Muscle of leg (tissue), 11 donors: ENCODE results near the gene SEC14L1. TPM values are rescaled to one million over a fixed set of nuclear protein-coding genes. Genes with fewer than 3 reads are reported as not detected.
"Not testable (repeated sequence)": the region's sequence is repeated elsewhere in the genome, so short reads cannot be mapped to it uniquely, and the experiment has no call there.

Experiments used
- DNase-seq: peaks from one replicate; pipeline ENCODE4 v3.0.0; 2013
- H3K27ac ChIP-seq: one replicate; pipeline ENCODE4 v1.5.1; 2013; ENCODE audit warnings: mild to moderate bottlenecking, low read length, control low read depth
- H3K27me3 ChIP-seq: one replicate; pipeline ENCODE4 v1.6.1; 2013; ENCODE audit warnings: low read length; ENCODE audit not compliant: control insufficient read depth, insufficient read depth
- H3K36me3 ChIP-seq: one replicate; pipeline ENCODE4 v1.6.1; 2013; ENCODE audit warnings: low read length; ENCODE audit not compliant: control insufficient read depth, insufficient read depth
- H3K4me1 ChIP-seq: one replicate; pipeline ENCODE4 v1.6.1; 2013; ENCODE audit warnings: low read length; ENCODE audit not compliant: control insufficient read depth, insufficient read depth
- H3K4me3 ChIP-seq: one replicate; pipeline ENCODE4 v1.5.1; 2013; ENCODE audit warnings: low read length, control low read depth
- H3K9me3 ChIP-seq: replicated peaks from 2 replicates; pipeline ENCODE4 v1.6.1; 2013; ENCODE audit warnings: low read depth, low read length; ENCODE audit not compliant: control insufficient read depth
- WGBS: methylation state at CpG from one replicate; pipeline ENCODE4 v1.1.5; 2013; ENCODE audit warnings: missing lambda C conversion rate; ENCODE audit not compliant: insufficient coverage; 5-methylcytosine and 5-hydroxymethylcytosine counted together
- polyA plus RNA-seq, 8 donors: library from polyadenylated mRNA; unstranded; fragments of 120-200 nt; gene quantifications; one replicate each; pipeline versions ENCODE4 v1.2.1 to v1.2.3, GENCODE V29; 2013; ENCODE audit warnings: inconsistent platforms in 1 of 8, low replicate concordance in 1 of 8; ENCODE audit not compliant: insufficient read length in 8 of 8, insufficient read depth in 1 of 8
- total RNA-seq: library from RNA; stranded (reverse); fragments of 120-200 nt; gene quantifications from one replicate; pipeline ENCODE4 v1.2.4, GENCODE V29; 2013

The SEC14L1 gene
- total and polyA plus RNA-seq, 9 donors = 41.3 to 93.4 (median 82.4) TPM

GRCh38 chr17:77148077-77148939 is 7.5 kb downstream of the SEC14L1 start:
- no peak for DNase-seq
- H3K27ac ChIP-seq = peak overlapping the region; percentile 71
- 66% methylated on average over 14 of the region's 15 CpGs for WGBS
- peaks cover 46% of the 10 kb centered on the region for H3K36me3 ChIP-seq
- H3K4me3 ChIP-seq = no peak overlapping the region
- H3K27me3 ChIP-seq = no peaks in the 10 kb centered on the region
- peaks cover 59% of the 10 kb centered on the region for H3K4me1 ChIP-seq
- no peaks in the 10 kb centered on the region for H3K9me3 ChIP-seq

GRCh38 chr17:77148940-77149510 is 8.3 kb downstream of the SEC14L1 start:
- Histone ChIP-seq H3K9me3 (no peaks in the 10 kb centered on the region), H3K4me3 (no peak overlapping the region), H3K4me1 (peaks cover 66% of the 10 kb centered on the region), H3K27ac (peak overlapping the region; percentile 71), H3K27me3 (no peaks in the 10 kb centered on the region), H3K36me3 (peaks cover 41% of the 10 kb centered on the region)
- 64% methylated on average over 6 of the region's 10 CpGs for WGBS
- no peak for DNase-seq

- H3K9me3 ChIP-seq = no peaks in the 10 kb centered on the region
- H3K27ac ChIP-seq = no peak overlapping the region
- no peak for DNase-seq
- peaks cover 30% of the 10 kb centered on the region for H3K36me3 ChIP-seq
- H3K27me3 ChIP-seq = no peaks in the 10 kb centered on the region
- H3K4me3 ChIP-seq = no peak overlapping the region
- H3K4me1 ChIP-seq = peaks cover 74% of the 10 kb centered on the region
- 100% methylated on average over 2 of the region's 5 CpGs for WGBS
Observed at GRCh38 chr17:77150196-77150595, 9.4 kb downstream of the SEC14L1 start.

GRCh38 chr17:77151186-77151585 is 10.4 kb downstream of the SEC14L1 start:
- H3K36me3 ChIP-seq = peaks cover 32% of the 10 kb centered on the region
- WGBS = 0% methylated on average over 2 of the region's 7 CpGs
- no peaks in the 10 kb centered on the region for H3K9me3 ChIP-seq
- H3K27ac ChIP-seq = peak overlapping the region; percentile 40
- peaks cover 74% of the 10 kb centered on the region for H3K4me1 ChIP-seq
- H3K4me3 ChIP-seq = no peak overlapping the region
- H3K27me3 ChIP-seq = no peaks in the 10 kb centered on the region
- DNase-seq = peak; percentile 86

- Histone ChIP-seq H3K27ac (peak overlapping the region; percentile 54), H3K4me1 (peaks cover 74% of the 10 kb centered on the region), H3K36me3 (peaks cover 29% of the 10 kb centered on the region)
- WGBS = 100% methylated on average over 1 of the region's 6 CpGs
- not testable (repeated sequence) for H3K9me3 ChIP-seq, H3K4me3 ChIP-seq, H3K27me3 ChIP-seq, DNase-seq
Observed at GRCh38 chr17:77152056-77152455, 11.3 kb downstream of the SEC14L1 start.

- DNase-seq = peak; percentile 70
- H3K36me3 ChIP-seq = peaks cover 21% of the 10 kb centered on the region
- H3K4me3 ChIP-seq = no peak overlapping the region
- 42% methylated on average over 1 of the region's 1 CpG for WGBS
- no peaks in the 10 kb centered on the region for H3K27me3 ChIP-seq
- H3K27ac ChIP-seq = peak overlapping the region; percentile 72
- H3K9me3 ChIP-seq = no peaks in the 10 kb centered on the region
- H3K4me1 ChIP-seq = peaks cover 70% of the 10 kb centered on the region
Observed at GRCh38 chr17:77153472-77153871, 12.7 kb downstream of the SEC14L1 start.

GRCh38 chr17:77153999-77154586 is 13.3 kb downstream of the SEC14L1 start:
- Histone ChIP-seq H3K36me3 (peaks cover 15% of the 10 kb centered on the region), H3K27me3 (no peaks in the 10 kb centered on the region), H3K9me3 (no peaks in the 10 kb centered on the region), H3K4me1 (peaks cover 64% of the 10 kb centered on the region), H3K4me3 (no peak overlapping the region), H3K27ac (peak overlapping the region; percentile 72)
- DNase-seq = no peak
- 60% methylated on average over 5 of the region's 8 CpGs for WGBS

- Histone ChIP-seq H3K36me3 (peaks cover 11% of the 10 kb centered on the region), H3K27me3 (no peaks in the 10 kb centered on the region), H3K27ac (no peak overlapping the region), H3K4me1 (peaks cover 60% of the 10 kb centered on the region), H3K9me3 (no peaks in the 10 kb centered on the region), H3K4me3 (no peak overlapping the region)
- DNase-seq = no peak
- WGBS = 63% methylated on average over 3 of the region's 3 CpGs
Observed at GRCh38 chr17:77155125-77155524, 14.4 kb downstream of the SEC14L1 start.

- H3K27me3 ChIP-seq, H3K36me3 ChIP-seq, H3K4me3 ChIP-seq, H3K27ac ChIP-seq, H3K9me3 ChIP-seq, DNase-seq: not testable (repeated sequence)
- 95% methylated on average over 2 of the region's 6 CpGs for WGBS
- H3K4me1 ChIP-seq = peaks cover 54% of the 10 kb centered on the region
Observed at GRCh38 chr17:77157766-77158165, 17.0 kb downstream of the SEC14L1 start.
